K562 (cell line): ENCODE results near the gene NUP160. TPM values are rescaled to one million over a fixed set of nuclear protein-coding genes. Genes with fewer than 3 reads are reported as not detected.

Experiments
- CEBPG ChIP-seq, 3 experiments: fragments of 200-800 bp in 1 of 3; sonication (Bioruptor generic) in 1 of 3; sonication (generic) in 1 of 3; formaldehyde crosslinking in 1 of 3; IDR thresholded peaks in 2 of 3; conservative IDR thresholded peaks in 1 of 3; 2 replicates each; pipeline versions ENCODE4 v1.6.1 to v1.8.0; 2016 to 2022; ENCODE audit warnings: missing compliant biosample characterization in 2 of 3, missing genetic modification characterization in 2 of 3, mild to moderate bottlenecking in 1 of 3, missing genetic modification reagents in 1 of 3
- DMBX1 ChIP-seq: fragments of 250-450 bp; sonication (Bioruptor Pico); IDR thresholded peaks from 2 replicates; pipeline ENCODE4 v1.8.0; 2022; ENCODE audit warnings: inconsistent platforms, mild to moderate bottlenecking, moderate library complexity, borderline replicate concordance
- ELK1 ChIP-seq: sonication (generic); formaldehyde crosslinking; IDR thresholded peaks from 2 replicates; pipeline ENCODE4 v1.8.1; 2022; ENCODE audit warnings: missing genetic modification reagents
- ESRRB ChIP-seq: fragments of 250-450 bp; sonication (Bioruptor Pico); IDR thresholded peaks from 2 replicates; pipeline ENCODE4 v1.5.0; 2020; ENCODE audit warnings: mild to moderate bottlenecking, moderate library complexity, borderline replicate concordance
- FOXO4 ChIP-seq: fragments of 450-650 bp; formaldehyde crosslinking; IDR thresholded peaks from 2 replicates; pipeline ENCODE4 v1.4.0; 2020; ENCODE audit warnings: mild to moderate bottlenecking, moderate library complexity
- JUNB ChIP-seq: fragments of 450-650 bp; formaldehyde crosslinking; conservative IDR thresholded peaks from 2 replicates; pipeline ENCODE4 v1.4.0; 2020; ENCODE audit warnings: mild to moderate bottlenecking
- NFXL1 ChIP-seq: fragments of 450-650 bp; formaldehyde crosslinking; IDR thresholded peaks from 2 replicates; pipeline ENCODE4 v1.4.0; 2021; ENCODE audit warnings: mild to moderate bottlenecking
- SIRT6 ChIP-seq: IDR thresholded peaks from one replicate; pipeline ENCODE4 v1.6.1; 2012; ENCODE audit warnings: low read depth, mild to moderate bottlenecking, control low read depth, inconsistent platforms, low read length, moderate library complexity
- SPI1 ChIP-seq: IDR thresholded peaks from 2 replicates; pipeline ENCODE4 v1.6.1; 2011; ENCODE audit warnings: low read depth, low read length, control low read depth, borderline replicate concordance
- TRIM25 ChIP-seq: fragments of 450-650 bp; IDR thresholded peaks from 2 replicates; pipeline ENCODE4 v1.7.0; 2016; ENCODE audit warnings: borderline replicate concordance
- YY1 ChIP-seq, 3 experiments: IDR thresholded peaks; 2 replicates each; pipeline ENCODE4 v1.6.1; 2011; ENCODE audit warnings: low read length in 2 of 3, mild to moderate bottlenecking in 2 of 3, moderate library complexity in 2 of 3, borderline replicate concordance in 1 of 3, control low read depth in 1 of 3, low read depth in 1 of 3; ENCODE audit not compliant: insufficient read depth in 3 of 3, insufficient replicate concordance in 2 of 3, control insufficient read depth in 1 of 3, insufficient read length in 1 of 3; ENCODE audit errors: extremely low read depth in 1 of 3
- ZNF324 ChIP-seq: fragments of 250-450 bp; sonication (Bioruptor Pico); IDR thresholded peaks from 2 replicates; pipeline ENCODE4 v1.4.0; 2020; ENCODE audit warnings: mild to moderate bottlenecking
- ZNF584 ChIP-seq: fragments of 200-800 bp; sonication (Bioruptor generic); IDR thresholded peaks from 2 replicates; pipeline ENCODE4 v1.6.1; 2016; ENCODE audit warnings: low read depth, mild to moderate bottlenecking, missing genetic modification characterization, missing compliant biosample characterization
- ZNF586 ChIP-seq: fragments of 450-650 bp; formaldehyde crosslinking; conservative IDR thresholded peaks from 2 replicates; pipeline ENCODE4 v1.4.0; 2020; ENCODE audit warnings: mild to moderate bottlenecking, moderate library complexity
- polyA plus RNA-seq, 8 experiments: library from polyadenylated mRNA; depleted of rRNA in 4 of 8; stranded (reverse) in 5 of 8; unstranded in 3 of 8; fragments of >200 nt; fragmentation: Nextera tagmentation in 2 of 8; fragmentation: Illumina TruSeq in 1 of 8; extraction: Ambion mirVana in 2 of 8; extraction: Trizol in 1 of 8; gene quantifications; 2 replicates each; pipeline versions ENCODE4 v1.2.1 to v1.2.3, GENCODE V29; 2011 to 2014; ENCODE audit warnings: inconsistent platforms in 1 of 8, missing spikeins in 1 of 8
- total RNA-seq, 7 experiments: library from RNA; depleted of rRNA in 6 of 7; stranded (reverse); fragments of >200 nt in 6 of 7; fragmentation: Illumina TruSeq in 2 of 7; extraction: Trizol in 2 of 7; gene quantifications; 2 replicates each; pipeline versions ENCODE4 v1.2.1 to v1.2.3, GENCODE V29; 2011 to 2021; ENCODE audit warnings: low replicate concordance in 1 of 7
- TF ChIP-seq, protein P1 (sequence below): fragments of 450-650 bp; IDR thresholded peaks from 2 replicates; pipeline ENCODE4 v1.6.1; 2014; ENCODE audit warnings: low read depth, mild to moderate bottlenecking, moderate library complexity, borderline replicate concordance
- TF ChIP-seq, protein P2 (sequence below): IDR thresholded peaks from 2 replicates; pipeline ENCODE4 v1.6.1; 2016; ENCODE audit warnings: missing genetic modification characterization, missing compliant biosample characterization
- TF ChIP-seq, protein P3 (sequence below): sonication (generic); formaldehyde crosslinking; IDR thresholded peaks from 2 replicates; pipeline ENCODE4 v1.8.0; 2023; ENCODE audit warnings: mild to moderate bottlenecking, missing genetic modification reagents

NUP160 gene
- total and polyA plus RNA-seq, 9 of the 15 experiments (the other 6 are each of a cell fraction or from before 2014, with no cell fraction given): 41.5 to 112 (median 65.0) TPM

GRCh38 chr11:47768101-47768612 is 80.0 kb downstream of the NUP160 start (continued):
- TF ChIP-seq SIRT6: no peak
- no peak for TF ChIP-seq NFXL1 (CRISPR knock-in tag)
- TF ChIP-seq CEBPG (CRISPR knock-in tag; IDR thresholded peaks at IDR 0.05): peak; percentile 14; the same call in 1 of the 2 replicates
- TF ChIP-seq CEBPG (tag; conservative IDR thresholded peaks at IDR 0.05 in 1 of 2, IDR thresholded peaks at IDR 0.05 in 1 of 2): no peak
- TF ChIP-seq TRIM25: no peak
- no peak for TF ChIP-seq ZNF324 (CRISPR knock-in tag)
- TF ChIP-seq JUNB (CRISPR knock-in tag): no peak
- TF ChIP-seq ELK1: no peak
- TF ChIP-seq, protein P1, sequence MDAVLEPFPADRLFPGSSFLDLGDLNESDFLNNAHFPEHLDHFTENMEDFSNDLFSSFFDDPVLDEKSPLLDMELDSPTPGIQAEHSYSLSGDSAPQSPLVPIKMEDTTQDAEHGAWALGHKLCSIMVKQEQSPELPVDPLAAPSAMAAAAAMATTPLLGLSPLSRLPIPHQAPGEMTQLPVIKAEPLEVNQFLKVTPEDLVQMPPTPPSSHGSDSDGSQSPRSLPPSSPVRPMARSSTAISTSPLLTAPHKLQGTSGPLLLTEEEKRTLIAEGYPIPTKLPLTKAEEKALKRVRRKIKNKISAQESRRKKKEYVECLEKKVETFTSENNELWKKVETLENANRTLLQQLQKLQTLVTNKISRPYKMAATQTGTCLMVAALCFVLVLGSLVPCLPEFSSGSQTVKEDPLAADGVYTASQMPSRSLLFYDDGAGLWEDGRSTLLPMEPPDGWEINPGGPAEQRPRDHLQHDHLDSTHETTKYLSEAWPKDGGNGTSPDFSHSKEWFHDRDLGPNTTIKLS: no peak
- TF ChIP-seq, protein P2, sequence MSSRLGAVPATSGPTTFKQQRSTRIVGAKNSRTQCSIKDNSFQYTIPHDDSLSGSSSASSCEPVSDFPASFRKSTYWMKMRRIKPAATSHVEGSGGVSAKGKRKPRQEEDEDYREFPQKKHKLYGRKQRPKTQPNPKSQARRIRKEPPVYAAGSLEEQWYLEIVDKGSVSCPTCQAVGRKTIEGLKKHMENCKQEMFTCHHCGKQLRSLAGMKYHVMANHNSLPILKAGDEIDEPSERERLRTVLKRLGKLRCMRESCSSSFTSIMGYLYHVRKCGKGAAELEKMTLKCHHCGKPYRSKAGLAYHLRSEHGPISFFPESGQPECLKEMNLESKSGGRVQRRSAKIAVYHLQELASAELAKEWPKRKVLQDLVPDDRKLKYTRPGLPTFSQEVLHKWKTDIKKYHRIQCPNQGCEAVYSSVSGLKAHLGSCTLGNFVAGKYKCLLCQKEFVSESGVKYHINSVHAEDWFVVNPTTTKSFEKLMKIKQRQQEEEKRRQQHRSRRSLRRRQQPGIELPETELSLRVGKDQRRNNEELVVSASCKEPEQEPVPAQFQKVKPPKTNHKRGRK (tag): no peak
- no peak for TF ChIP-seq ESRRB (CRISPR knock-in tag)
- no peak for TF ChIP-seq ZNF584 (CRISPR knock-in tag)
- TF ChIP-seq, protein P3, sequence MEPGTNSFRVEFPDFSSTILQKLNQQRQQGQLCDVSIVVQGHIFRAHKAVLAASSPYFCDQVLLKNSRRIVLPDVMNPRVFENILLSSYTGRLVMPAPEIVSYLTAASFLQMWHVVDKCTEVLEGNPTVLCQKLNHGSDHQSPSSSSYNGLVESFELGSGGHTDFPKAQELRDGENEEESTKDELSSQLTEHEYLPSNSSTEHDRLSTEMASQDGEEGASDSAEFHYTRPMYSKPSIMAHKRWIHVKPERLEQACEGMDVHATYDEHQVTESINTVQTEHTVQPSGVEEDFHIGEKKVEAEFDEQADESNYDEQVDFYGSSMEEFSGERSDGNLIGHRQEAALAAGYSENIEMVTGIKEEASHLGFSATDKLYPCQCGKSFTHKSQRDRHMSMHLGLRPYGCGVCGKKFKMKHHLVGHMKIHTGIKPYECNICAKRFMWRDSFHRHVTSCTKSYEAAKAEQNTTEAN (CRISPR knock-in tag): no peak
- no peak for TF ChIP-seq SPI1
- TF ChIP-seq DMBX1 (CRISPR knock-in tag): no peak
- no peak for TF ChIP-seq ZNF586 (CRISPR knock-in tag)
- no peak for TF ChIP-seq FOXO4 (CRISPR knock-in tag)
- no peak for TF ChIP-seq YY1 (IDR thresholded peaks at IDR 0.05; ENCODE audit: borderline replicate concordance in 1 of 3, control insufficient read depth in 1 of 3, extremely low read depth in 1 of 3, insufficient read depth in 3 of 3, insufficient read length in 1 of 3, insufficient replicate concordance in 2 of 3, low read depth in 1 of 3, low read length in 2 of 3)
